ENCODE data around the gene KCNQ1.

KCNQ1 gene

GRCh38 chr11:2590965-2591754 is 146.4 kb downstream of the KCNQ1 start:
- no peak for FAIRE-seq
- DNase-seq (ENCODE audit: insufficient read length, low spot score), result no peak
- no peak for TF ChIP-seq CTCF (IDR thresholded peaks at IDR 0.05; ENCODE audit: insufficient read depth, missing control alignments)

- no peak for FAIRE-seq
- DNase-seq (ENCODE audit: insufficient read length, low spot score), result no peak
- no peak for TF ChIP-seq CTCF (IDR thresholded peaks at IDR 0.05; ENCODE audit: insufficient read depth, missing control alignments)
Observed at GRCh38 chr11:2591805-2592204, 147.0 kb downstream of the KCNQ1 start.

GRCh38 chr11:2592559-2593392 is 148.0 kb downstream of the KCNQ1 start:
- no peak for DNase-seq (ENCODE audit: insufficient read length, low spot score)
- FAIRE-seq, result no peak

GRCh38 chr11:2593393-2593950 is 148.7 kb downstream of the KCNQ1 start:
- DNase-seq (ENCODE audit: insufficient read length, low spot score) (no peak), FAIRE-seq (no peak)
- no peak for TF ChIP-seq CTCF (IDR thresholded peaks at IDR 0.05; ENCODE audit: insufficient read depth, missing control alignments)

More at GRCh38 chr11:2592559-2593392, 148.0 kb downstream of the KCNQ1 start:
- TF ChIP-seq CTCF (IDR thresholded peaks at IDR 0.05; ENCODE audit: insufficient read depth, missing control alignments), result no peak

- DNase-seq (ENCODE audit: insufficient read length, low spot score) (no peak), FAIRE-seq (no peak)
- no peak for TF ChIP-seq CTCF (IDR thresholded peaks at IDR 0.05; ENCODE audit: insufficient read depth, missing control alignments)
Observed at GRCh38 chr11:2594267-2594666, 149.5 kb downstream of the KCNQ1 start.

GRCh38 chr11:2595204-2595603 is 150.4 kb downstream of the KCNQ1 start:
- no peak for TF ChIP-seq CTCF (IDR thresholded peaks at IDR 0.05; ENCODE audit: insufficient read depth, missing control alignments)
- no peak for FAIRE-seq
- DNase-seq (ENCODE audit: insufficient read length, low spot score), result no peak
